GM18520 (cell line): ENCODE measurements around the gene ADAM19.
A peak's percentile ranks its signal among the peaks of the same experiment; 100 is the strongest.

ENCODE experiments used
- ATAC-seq: cut with Tn5 transposase; IDR thresholded peaks from one replicate; pipeline ENCODE4 v1.9.1; 2021; ENCODE audit not compliant: unreplicated experiment

Gene ADAM19

GRCh38 chr5:157544623-157544989, 31.0 kb downstream of the ADAM19 start:
- no peak for ATAC-seq

DNA sequence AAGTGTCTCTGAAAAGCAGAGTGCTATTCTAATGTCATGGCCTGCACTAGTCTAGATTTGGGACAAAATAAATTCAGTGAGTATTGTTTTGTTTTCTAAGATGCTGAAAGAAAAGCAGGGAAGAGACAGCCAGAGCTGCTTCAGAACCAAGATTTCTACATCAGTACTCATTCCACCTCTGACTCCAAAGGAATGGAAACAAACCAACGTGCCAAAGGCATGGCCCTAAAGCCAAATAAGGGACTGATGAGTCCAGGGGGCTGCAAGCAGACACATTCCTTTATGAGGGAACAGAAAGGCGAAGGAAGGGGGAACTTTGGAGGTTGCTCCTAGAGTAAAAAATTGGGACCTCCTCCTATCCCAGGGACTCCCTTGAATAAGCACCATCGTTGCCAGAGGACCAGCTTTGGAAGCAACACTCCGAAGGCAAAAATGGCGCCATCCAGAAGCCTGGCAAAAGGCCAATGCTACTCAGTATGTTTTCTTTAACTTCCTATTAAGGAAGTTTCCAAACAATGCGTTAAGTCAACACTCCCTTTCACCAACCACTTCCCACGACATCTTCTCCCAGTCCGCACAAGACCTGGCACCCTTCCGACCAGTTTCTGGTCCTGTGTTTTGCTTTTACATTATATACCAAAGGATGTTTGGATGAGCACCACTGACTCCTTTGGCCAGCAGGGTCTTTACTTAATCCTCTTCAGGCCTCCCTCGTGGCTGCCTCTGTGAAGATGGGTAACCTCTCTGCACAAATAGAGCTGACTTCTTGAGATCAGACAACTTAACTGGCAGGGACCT, 31.6 kb downstream of the ADAM19 start:
- ATAC-seq = no peak

GRCh38 chr5:157542282-157543000, 33.1 kb downstream of the ADAM19 start:
- ATAC-seq = no peak

DNA sequence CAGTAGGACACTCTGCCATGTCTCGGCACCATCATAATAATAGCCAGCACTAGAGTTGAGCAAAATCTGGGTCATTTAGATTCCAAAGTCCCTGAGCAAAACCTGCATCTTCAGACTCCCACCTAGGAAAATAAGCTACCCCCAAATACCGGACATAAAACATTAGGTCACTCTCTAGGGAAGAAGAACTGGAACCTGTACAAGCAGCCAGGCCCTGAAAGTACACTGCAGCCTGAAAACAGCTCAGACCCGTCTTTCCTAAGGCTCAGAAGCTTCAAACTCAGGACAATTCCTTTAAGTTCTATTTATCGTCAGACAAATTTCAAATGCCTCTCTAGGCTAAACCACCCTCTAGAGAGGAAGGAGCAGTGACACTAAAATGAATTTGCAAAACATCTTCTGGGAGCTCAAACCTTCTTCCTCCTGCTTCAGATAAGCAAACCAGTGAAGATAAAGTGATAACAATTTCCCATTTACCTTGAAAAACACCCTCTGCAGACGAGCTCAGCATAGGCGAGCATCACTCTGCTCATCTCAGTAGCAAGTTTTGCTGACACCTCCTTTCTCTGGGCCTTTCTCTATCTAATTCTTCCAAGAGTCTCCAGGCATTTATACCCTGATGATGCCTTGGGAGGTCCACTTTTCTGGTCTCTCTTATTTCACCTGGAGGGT, 34.0 kb downstream of the ADAM19 start:
- ATAC-seq = peak; percentile 5

GRCh38 chr5:157540707-157541446, 34.7 kb downstream of the ADAM19 start:
- peak; percentile 96 for ATAC-seq

GRCh38 chr5:157540124-157540523, 35.5 kb downstream of the ADAM19 start:
- no peak for ATAC-seq

GRCh38 chr5:157539503-157540022, 36.0 kb downstream of the ADAM19 start:
- no peak for ATAC-seq

DNA sequence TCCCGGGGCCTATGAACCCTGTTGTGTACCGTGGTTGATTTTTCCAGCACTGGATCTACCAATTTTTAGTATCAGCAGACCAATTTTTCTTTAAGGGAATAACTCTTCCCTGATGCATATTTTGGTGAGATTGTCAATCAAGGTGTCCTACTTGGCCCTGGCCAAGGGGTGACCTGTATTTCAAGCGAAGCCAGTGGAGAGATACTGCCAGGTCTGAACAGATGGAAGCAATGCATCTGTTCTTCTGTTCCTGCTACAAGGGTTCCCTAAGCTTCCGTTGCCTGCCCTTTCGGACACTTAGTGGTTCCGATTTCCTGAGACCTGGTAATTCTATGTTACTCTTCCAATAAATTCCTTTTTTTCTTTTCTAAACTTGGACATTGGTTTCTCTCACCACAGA, 37.3 kb downstream of the ADAM19 start:
- ATAC-seq = no peak

DNA sequence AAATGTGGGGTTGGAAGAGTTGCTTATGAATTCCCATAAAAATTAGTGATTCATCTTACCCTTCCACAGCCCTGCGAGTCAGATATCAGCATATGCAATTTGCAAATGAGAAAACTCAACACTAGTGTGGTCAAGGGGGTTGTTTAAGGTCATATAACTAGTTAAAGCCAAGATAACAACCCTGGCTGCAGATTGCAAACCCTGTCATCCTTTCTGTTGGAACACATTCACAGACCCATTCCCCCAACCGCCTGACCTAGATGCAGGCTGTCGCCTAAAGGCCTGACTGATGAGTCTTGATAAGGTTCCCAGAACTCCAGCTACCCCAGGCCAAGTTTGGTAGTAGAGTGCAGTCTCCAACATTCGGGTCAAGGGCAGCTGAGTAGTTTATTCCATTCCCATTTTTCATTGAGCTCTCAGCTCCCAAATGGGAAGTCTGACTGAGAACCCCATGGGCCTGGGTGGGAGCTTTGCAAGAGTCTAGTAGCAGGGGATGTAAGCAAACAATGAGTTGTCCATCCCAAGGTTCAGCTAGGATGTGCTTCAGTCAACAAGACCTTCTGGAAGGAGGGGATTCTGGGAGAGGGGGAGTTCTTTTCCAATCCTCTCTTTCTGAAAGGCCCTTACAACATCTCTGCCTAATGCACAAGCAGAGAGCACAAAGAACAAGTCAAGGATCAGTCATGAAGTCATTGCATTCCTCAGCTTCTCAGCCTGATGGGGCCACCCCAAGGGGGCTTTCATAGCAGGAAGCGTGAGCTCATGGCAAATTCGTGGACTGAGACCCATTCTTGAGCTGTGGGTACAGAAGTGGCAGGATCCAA, 40.3 kb downstream of the ADAM19 start:
- ATAC-seq = no peak

DNA sequence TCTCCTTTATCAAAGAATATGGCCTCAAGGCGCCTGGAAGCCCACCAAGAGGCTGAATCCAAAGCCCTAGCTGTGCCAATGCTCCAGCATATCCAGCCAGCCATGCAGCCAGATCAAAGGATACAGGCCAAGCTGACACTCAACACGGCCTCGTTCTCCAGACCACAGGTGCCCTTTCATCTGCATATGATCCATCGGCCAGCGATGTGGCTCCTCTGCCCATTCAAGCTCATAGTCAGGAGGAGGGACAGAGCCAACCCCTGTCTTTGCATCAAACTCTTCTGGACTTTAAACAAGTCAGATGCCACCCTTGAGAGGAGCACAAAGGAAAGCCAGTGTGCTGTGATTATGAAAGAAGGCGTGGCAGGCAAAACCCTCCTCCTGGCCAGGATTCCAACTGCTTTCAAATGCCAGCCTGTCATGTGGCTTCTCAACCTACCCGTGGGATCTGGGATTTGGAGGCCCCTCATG, 42.5 kb downstream of the ADAM19 start:
- no peak for ATAC-seq

DNA sequence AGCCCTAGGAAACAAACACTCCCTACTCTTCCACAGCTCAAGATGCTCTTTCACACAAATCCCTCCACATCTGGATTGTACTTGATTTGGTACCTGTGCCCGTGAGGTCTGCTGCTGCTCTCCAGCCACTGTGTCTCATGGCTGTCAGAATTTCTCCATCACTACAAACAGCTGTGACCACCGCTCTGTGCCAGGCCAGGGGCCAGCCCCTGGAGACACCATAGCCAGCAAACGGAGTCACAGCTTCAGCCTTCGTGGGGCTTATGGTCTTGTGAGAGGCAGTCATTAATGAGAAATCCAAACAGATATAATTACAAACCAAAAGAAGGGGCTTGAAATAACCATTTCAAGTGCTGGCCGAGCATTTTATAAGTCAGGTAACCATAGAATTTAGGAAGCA, 43.6 kb downstream of the ADAM19 start:
- ATAC-seq = no peak

DNA sequence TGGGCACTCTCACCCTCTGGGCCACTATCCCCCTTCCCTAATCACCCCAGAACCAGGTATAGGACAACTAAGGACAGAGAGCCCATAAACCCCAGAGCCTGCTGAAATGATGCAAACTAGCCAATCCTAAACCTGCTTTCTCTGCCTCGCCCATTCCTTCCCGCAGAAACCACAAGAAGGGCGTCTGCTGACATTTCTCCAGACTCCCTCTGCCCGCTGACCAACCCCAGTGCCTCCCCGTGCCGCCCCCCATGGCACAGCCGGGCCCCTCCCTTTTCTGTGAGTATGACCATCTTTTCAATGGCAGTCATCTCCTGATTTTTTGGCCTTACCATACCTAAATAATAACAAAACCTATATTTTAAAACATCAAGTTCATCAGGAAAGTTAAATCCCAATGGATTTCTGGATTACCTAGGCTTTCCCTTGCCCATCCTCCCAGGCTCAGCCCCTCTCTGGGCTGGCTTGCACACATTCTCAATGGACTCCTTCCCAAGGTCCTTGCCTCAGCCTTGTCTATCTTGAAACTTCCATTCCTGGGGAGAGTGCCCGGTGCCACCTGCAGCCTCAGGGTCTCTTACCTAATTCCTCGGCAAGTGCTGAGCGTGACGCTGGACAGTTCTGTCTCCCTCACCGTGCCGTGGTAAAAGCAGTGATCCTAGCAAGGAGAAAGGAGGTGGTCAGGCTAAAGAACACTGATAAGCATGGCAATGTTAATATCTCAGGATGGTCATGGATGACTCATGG, 45.2 kb downstream of the ADAM19 start:
- no peak for ATAC-seq

DNA sequence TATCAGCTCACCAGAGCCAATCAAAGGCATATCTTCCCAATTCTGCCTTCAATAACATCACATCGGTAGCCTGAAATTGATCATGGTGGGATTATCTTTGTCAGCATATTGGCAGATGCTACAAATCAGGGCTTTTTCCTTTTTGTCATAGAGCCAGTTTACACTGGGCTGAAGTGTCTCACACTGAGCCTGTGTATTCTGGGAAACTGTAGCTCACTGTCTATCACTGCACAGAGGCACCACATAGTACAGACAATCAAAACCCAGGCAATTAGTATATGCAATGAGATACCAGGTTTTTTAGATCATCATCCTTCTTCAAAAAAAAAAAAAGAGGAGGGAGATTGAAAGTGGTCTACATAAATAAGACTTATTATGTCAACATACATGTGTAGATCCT, 46.6 kb downstream of the ADAM19 start:
- ATAC-seq = no peak

DNA sequence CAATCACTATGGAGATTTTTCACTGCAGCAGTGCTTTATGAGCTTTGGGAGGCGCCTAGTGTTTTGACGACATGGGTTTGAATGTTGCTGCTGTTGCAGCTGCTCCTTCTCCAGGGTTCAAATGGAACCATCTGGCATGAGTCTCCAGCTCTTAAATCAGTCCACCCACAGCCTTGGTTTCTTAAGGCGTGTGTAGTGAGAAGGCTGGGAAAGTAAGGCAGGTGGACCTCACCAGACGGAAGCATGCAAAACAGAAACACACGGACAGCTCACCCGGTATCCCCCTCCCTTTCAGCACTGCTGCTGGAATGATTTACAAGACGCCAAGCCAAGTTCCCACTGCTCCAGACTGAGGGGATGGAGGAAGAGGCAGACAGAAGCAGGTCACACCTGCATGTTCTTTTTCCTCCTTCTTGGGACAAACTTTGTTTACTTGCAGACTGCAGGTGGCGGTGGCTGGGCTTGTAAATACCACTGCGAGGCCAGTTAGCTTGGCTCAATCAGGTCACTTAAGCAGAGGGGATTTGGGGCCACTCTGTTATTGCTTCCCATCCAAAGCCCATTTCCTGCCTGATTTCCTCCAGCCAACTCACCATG, 47.4 kb downstream of the ADAM19 start:
- no peak for ATAC-seq

GRCh38 chr5:157524887-157525286, 50.7 kb downstream of the ADAM19 start:
- no peak for ATAC-seq

DNA sequence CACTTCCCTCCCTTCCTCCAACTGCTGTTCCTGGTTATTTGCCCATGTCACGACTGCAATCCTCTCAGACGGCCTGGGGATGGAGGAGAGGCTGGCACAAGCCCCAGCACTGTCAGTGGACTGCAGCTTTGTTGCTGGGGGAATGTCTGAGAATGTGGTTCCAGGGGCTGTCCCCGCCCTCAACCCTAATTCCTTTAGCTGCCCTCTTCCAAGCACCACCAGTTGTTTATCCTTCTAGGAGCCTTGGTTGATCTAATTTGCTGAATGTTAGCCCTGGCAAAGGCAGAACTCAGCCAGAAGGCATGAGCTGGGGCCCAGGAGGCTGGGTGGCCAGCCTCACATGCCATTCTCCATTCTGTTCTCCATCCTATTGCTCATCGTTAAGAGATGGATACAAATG, 51.6 kb downstream of the ADAM19 start:
- ATAC-seq = no peak

- no peak for ATAC-seq
Observed at GRCh38 chr5:157521704-157522029, 53.9 kb downstream of the ADAM19 start.

- ATAC-seq = no peak
Observed at GRCh38 chr5:157520911-157521703, 54.5 kb downstream of the ADAM19 start.
